Stimulated activated CD4-positive, alpha-beta T cell treated with anti-CD3 and anti-CD28 coated beads, Interleukin-12 subunit alpha, Interleukin-12 subunit beta, amount 100 ng/mL, for 24 hours (primary cell): ENCODE results near the gene SUMF2.
"Not testable (repeated sequence)": the region's sequence is repeated elsewhere in the genome, so short reads cannot be mapped to it uniquely, and the experiment has no call there.

Source experiments
- DNase-seq, 2 experiments: peaks; one replicate each; pipeline ENCODE4 v3.0.0-alpha.2; 2020; ENCODE audit warnings: low read depth in 2 of 2

SUMF2 gene

DNA sequence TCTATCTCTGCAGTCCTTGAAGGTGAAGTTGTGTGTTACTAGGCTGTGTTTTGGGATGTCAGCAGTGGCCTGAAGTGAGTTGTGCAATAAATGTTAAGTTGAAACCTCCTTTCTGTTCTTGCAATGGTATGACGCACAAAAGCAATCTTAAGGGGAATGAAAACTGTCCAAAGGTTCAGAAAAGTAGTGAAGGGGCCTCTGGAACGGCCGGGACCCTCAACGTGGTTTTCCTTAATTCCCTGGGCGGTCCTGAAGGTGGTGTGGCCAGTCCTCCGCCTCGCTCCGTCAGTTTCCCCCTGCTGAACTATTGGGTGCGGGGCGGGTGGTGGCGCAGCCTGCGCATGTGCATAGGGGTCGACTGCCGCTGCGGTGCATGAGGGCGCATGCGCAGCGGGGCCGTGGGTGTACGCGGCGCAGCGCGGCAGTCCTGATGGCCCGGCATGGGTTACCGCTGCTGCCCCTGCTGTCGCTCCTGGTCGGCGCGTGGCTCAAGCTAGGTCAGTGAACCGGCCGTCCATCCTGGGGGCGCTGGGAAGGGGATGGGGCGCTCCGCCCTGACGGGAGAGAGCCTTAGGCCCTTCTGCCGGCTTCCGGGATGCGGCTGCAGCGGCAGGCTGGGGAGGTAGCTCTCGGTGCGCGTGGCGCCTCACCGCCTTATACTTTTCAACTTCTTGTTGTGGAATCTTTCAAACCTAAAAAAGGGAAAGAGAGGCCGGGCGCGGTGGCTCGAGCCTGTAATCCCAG, at the start of gene SUMF2:
Gene SUMF2, plus strand, starts transcription at position 405 of the 744 bp plus-strand sequence. Its CDS starts 26 bp downstream, at position 431.
- DNase-seq = peak; percentile 78 to 84

DNA sequence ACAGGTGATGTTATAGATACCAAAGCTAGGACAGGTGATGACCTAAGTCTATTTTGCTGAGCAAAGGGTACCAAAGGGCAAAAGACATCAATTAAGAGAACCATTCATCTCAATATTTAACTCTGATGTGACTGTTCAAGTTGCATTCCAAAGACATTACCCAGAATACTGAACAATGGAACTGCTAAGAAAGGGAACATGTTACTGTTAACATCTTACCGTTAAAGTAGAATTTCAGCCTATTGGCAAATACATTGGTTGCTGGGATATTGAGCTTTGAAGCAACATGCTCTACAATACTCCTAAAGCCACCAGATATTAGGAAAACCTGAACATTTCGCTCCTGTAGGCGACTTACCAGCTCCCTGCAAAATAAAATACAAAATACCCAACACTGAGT, 47.1 kb upstream of the SUMF2 start:
- DNase-seq = not testable (repeated sequence)

DNA sequence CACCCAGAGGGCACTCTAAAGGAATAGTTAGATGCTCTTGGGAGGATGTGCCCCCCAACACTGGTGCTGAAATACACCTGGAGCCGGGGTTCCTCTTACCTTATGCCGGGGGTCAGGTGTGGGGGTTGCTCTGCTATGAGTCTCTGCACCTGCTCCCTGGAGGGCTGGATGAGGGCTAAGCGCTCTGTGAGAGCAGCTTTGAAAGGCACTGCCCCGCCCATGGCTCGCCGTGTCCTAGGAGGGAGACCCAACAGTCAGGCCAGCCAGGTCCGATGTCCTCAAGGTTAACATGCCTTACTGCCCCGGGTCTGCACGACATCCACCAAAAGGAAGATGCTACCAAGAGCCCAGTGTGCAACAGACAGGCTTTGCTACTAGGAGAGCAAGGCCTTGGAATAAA, 44.6 kb upstream of the SUMF2 start:
- no peak for DNase-seq

DNA sequence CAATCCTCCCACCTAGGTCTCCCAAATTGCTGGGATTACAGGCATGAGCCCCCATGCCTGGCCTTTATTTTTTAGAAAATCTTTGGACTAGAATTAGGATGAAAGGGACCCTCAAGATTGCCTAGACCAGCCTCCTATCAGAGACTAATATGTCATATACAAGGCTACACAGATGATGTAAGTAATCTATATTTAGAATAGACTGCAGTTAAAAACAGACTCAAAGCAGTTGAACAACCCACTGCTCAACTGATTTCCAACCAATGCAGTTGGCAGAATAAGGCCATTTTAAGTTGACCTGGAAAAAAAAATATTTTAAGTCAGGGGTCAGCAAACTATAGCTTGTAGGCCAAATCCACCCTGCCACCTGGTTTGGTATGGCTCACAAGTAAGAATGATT, 40.6 kb upstream of the SUMF2 start:
- DNase-seq = no peak

DNA sequence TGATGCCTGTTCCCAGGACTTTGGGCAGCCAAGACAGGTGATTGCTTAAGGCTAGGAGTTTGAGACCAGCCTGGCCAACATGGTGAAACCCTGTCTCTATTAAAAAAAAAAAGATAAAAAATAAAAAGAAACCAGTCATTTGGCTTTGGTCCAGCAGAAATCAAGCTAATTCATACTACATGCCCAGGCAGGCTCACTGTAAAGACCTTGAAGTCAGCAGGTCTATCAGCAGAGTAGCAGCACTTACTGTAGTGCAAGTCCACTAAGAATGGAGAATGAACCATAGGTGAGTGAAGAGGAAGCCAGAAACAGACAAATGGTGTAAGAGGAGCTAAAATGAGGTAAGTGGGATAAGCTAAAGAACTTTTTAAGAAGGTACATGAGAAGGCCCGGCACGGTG, 37.5 kb upstream of the SUMF2 start:
- no peak for DNase-seq

DNA sequence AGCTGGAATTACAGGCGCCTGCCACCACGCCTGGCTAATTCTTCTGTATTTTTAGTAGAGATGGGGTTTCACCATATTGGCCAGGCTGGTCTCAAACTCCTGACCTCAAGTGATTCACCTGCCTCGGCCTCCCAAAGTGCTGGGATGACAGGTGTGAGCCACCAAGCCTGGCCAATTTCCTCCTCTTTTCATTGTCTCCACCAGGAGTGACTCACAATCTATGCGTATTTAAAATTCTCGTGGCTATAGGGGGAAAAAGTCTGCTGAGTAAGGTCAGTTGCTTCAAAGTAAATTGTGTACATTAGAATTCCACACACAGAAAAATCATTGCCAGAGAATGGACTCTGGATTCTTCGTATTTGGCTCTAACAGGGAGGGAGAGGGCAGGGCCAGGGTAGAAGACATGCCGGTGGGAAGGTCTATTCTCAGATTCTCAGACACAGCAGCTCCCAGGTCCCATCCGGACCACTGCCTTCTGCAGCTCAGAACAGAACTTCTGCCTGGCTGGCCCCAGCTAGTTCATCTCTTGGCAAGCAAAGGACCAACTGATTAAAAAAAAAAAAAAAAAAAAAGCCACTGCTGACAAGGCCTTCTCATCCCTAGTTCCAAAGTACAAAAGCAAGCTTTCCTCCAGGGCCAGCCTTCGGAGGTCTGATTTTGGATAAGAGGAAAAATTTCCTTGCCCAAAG, 35.0 kb upstream of the SUMF2 start:
- DNase-seq = no peak

DNA sequence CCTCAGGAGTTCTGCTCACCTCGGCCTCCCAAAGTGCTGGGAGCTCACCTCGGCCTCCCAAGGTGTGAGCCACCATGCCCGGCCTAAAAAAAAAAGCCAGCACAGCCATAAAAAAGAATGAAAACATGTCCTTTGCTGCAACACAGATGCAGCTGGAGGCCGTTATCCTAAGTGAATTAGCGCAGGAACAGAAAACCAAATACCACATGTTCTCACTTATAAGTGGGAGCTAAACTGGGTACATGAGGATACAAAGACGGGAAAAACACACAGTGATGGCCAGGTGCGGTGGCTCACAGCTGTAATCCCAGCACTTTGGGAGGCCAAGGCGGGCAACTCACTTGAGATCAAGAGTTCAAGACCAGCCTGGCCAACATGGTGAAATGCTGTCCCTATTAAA, 33.7 kb upstream of the SUMF2 start:
- no peak for DNase-seq

DNA sequence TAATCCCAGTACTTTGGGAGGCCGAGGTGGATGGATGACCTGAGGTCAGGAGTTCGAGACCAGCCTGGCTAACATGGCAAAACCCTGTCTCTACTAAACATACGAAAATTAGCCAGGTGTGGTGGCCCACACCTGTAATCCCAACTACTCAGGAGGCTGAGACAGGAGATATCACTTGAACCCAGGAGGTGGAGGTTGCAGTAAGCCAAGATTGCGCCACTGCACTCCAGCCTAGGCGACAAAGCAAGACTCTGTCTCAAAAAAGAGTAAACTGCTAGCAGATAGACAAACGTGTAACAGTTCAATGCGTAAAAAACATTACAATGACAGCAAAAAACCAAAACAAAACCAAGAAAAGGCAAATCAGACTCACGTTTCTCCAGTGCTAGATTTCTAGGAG, 32.5 kb upstream of the SUMF2 start:
- DNase-seq = not testable (repeated sequence)

DNA sequence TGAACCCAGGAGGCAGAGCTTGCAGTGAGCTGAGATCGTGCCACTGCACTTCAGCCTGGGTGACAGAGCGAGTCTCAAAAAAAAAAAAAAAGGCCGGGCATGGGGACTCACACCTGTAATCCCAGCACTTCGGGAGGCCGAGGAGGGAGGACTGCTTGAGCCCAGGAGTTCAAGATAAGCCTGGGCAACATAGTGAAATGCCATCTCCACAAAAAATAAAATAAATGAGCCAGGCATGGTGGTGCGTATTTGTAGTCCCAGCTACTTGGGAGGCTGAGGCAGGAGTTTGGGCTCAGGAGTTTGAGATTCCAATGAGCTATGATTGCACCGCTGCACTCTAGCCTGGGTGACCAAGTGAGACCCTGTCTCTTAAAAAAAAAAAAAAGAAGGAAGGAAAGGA, 31.5 kb upstream of the SUMF2 start:
- DNase-seq = not testable (repeated sequence)

DNA sequence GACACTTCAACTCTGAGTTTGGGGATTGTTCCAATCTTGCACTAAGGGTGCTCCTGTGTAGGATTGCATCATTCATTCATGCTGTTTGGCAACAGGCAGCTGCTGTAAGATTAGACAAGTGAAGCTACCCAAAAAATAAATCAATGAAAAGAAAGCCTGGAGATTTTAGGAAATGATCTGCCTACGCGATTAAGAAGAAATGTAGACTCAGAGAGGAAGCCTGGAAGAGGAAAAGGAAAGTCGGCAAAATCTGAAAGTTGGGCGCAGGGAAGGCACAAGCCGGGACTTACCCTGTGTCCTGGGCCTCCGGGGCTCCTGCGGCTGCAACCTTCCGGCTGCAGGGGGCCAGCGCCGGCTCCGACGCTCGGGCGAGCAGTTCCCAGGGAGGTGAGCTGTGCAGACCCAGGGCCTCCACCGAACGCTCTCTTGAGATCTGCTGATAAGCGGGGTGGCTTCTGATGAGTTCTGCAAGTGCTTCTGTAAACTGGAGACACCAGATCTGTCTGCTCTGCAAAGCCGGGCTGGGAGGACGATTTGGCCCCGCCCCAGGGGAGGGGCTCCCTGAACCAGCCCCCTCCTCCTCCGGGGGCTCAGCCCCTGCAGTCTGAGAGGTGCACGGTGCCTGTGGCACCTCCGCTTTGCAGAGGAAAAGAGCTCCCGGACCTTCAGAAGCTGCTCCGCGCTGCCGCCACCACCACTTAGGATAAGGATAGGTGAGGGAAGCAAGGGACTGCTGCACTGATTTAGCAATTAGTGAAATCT, 30.2 kb upstream of the SUMF2 start:
- peak; percentile 33 to 51 for DNase-seq

DNA sequence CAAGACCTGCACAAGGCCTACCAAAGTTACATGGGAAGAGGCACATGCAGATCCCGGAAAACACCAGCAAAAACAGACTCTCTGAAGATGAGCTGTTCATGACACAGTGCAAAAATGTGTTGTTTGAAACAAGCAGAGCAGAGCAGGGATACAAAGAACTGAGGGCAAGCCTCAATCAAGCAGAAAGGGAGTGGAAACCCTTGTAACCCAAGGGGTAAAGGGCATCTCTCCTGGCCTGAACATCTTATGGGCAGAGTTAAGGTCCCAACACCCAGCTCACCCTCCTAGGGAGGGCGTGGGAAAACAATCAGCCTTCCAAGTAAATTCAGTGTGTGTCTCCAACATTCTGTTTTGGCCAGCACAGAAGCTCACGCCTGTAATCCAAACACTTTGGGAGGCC, 23.4 kb upstream of the SUMF2 start:
- no peak for DNase-seq

DNA sequence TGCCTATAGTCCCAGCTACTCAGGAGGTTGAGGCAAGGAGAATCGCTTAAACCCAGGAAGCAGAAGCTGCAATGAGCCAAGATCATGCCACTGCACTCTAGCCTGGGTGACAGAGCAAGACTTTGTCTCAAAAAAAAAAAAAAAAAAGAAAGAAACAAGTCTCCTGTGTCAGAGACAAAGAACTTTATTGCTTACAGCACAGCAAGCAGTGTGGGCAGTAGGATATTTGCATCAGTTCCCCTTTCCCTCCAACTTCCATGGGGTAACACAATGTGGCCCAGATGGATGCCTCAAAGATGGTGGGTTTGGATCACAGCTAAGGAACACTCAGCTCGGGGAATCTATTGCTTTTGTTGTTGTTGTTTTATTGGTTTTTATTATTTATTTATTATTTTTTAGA, 18.3 kb upstream of the SUMF2 start:
- DNase-seq = not testable (repeated sequence)

DNA sequence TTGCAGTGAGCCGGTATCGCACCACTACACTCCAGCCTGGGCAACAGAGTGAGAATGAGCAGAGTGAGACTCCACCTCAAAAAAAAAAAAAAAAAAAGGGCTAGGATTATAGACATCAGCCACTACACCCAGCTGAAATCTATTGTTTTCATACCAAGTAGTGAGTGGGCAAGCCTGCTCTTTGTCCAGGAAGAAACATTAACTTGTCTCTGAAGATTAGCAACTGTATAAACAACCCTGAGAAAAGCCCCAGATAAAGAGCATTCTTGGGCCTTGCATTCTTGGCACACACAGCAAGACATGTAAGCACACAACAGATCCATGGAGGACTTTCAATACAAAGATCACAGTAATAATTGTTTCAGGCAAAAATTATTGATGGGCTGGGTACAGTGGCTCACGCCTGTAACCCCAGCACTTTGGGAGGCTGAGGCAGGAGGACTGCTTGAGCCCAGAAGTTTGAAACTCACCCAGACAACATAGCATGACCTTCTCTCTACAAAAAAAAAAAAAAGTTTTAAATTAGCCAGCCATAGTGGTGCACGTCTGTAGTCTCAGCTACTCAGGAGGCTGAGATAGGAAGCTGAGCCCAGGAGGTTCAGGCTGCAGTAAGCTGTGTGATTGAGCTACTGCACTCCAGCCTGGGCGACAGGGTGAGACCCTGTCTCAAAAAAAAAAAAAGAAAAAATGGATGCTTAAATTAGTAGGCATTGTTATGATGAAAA, 17.2 kb upstream of the SUMF2 start:
- no peak for DNase-seq

DNA sequence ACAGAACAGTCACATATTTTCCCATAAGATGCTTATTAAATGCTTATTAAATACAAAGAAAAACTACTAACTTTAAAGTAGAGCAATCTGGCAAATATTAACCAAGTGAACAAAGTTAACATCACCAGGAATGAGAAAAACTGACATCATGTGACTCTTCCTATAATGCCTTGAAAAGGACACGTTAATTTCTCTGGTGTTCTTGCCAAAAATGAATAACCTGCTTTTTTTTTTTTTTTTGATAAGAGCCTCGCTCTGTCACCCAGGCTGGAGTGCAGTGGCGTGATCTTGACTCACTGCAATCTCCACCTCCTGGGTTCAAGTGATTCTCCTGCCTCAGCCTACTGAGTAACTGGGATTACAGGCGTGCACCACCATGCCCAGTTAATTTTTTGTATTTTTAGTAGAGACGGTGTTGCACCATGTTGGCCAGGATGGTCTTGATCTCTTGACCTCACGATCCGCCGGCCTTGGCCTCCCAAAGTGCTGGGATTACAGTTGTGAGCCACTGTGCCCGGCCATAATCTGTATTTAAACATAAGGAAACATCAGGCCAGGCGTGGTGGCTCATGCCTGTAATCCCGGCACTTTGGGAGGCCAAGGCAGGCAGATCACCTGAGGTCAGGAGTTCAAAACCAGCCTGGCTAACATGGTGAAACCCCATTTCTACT, 16.5 kb upstream of the SUMF2 start:
- not testable (repeated sequence) for DNase-seq

DNA sequence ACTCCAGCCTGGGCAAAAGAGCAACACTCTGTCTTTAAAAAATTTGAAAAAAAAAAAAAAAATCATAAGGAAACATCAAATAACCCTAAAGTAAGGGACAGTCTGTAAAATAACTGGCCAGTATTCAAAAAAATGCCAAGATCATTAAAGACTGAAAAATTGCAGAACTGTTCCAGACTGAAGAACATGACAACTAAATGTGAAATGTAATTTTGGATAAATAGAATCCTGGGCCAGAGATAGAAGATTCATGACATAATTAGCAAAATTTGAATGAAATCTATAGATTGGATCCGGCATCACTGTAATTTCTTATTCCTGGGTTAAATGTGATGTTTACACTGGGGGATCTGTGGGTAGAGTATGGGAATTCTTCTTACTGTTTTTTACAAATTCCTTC, 15.8 kb upstream of the SUMF2 start:
- no peak for DNase-seq

DNA sequence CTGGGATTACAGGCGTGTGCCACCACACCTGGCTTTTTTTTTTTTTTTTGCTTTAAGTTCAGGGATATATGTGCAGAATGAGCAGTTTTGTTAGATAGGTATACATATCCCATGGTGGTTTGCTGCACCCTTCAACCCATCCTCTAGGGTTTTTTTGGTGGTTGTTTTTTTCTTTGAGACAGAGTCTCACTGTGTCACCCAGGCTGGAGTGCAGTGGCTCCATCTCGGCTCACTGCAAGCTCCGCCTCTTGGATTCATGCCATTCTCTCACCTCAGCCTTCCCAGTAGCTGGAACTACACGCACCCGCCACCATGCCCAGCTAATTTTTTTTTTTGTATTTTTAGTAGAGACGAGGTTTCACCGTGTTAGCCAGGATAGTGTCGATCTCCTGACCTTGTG, 15.3 kb upstream of the SUMF2 start:
- DNase-seq = not testable (repeated sequence)

DNA sequence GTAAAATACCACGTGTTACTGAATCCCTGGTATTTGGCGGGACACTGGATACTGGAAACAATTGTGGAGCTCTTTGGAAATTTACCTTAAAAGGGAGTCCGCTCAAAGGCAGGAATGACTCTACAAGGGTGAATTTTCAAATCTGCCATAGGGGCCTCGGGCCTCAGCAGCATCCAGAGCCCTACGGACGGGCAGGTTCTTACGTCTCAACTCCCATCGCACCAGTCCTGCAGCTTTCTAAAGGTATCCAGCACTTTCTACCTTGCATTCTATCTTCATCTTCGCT, 13.1 kb upstream of the SUMF2 start:
- DNase-seq = no peak

DNA sequence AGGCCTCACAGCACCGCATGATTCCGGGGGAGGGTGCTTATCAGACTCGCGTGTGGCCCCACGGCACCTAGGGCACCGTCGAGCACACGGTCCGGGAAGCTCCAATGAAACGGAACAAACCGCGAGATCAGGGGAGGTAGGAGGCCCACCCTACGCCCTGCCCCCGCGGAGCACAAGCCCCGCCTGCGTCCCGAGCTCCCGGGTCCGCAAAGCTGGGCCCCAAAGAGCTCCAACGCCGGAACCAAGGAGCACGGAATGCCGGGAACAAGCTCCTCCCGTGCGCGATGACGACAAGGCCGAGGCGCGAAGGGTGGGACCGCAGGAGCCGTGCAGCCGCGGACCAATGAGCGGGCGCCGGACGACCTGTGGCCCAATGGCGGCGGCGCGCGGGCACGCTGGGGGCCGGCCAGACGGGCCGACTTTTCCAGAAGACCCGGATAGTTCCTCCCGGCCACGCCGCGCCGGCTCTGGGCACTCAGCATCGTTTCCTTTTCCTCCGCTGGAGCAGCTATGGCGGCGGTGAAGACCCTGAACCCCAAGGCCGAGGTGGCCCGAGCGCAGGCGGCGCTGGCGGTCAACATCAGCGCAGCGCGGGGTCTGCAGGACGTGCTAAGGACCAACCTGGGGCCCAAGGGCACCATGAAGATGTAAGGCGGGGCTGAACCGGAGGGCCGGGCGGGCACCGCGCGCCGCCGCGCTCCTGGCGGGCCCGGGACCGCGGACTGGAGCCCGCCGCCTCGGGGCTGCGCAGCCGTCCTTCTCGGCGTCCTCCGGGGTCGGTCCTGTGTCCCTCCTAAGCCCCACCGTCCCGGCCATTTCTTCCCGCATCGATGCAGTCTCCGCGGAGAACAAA, 12.5 kb upstream of the SUMF2 start, which contains the start of the genes CCT6A and PSPH:
Gene CCT6A, plus strand, starts transcription at position 427 of the 853 bp plus-strand sequence. Its CDS starts 84 bp downstream, at position 511.
Gene PSPH, minus strand, starts transcription at position 106 of the 853 bp plus-strand sequence. CDS start 30,232 bp downstream, outside the sequence.
- peak; percentile 91 to 93 for DNase-seq

DNA sequence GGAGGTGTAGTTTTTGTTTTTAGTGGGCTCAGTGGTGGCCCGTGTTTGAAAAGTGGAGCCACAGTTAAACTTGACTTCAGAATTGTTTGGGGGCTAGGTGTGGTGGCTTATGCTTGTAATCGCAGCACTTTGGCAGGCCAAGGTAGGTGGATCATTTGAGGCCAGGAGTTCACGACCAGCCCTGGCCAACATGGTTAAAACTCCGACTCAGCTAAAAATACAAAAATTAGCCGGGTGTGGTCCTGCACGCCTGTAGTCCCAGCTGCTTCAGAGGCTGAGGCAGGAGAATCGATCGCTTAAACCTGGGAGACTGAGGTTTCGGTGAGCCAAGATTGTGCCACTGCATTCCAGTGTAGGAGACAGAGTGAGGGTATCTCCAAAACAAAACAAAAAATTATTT, 10.7 kb upstream of the SUMF2 start:
- DNase-seq = no peak

DNA sequence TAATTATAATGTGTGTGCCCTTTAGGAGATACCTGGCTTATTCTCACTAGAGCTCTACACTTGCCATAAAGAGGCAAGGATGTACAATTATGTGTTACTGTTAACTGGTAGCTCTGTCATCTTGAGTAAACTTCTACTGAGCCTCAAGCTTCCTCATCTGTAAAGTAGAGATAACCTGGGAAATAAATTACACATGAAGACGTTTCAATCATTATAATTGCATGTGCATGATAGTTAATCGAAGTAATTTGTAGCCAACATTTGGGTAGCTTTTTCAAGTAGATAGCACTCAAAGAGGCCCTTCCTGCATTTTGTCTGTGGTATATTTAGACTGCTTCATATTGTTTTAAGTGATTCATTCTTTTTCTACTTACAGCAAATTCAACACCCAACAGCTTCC, 10.1 kb upstream of the SUMF2 start:
- DNase-seq = no peak
